NK-92 treated with Interleukin-12 subunit alpha and Interleukin-12 subunit beta, amount 100 ng/mL, for 24 hours (cell line): ENCODE measurements around the gene INPP5A.
"Not testable (repeated sequence)": the region's sequence is repeated elsewhere in the genome, so short reads cannot be mapped to it uniquely, and the experiment has no call there.

Experiments used
- DNase-seq: peaks from one replicate; lab custom pipeline; 2025; lab: John Stamatoyannopoulos, UW

INPP5A gene

DNA sequence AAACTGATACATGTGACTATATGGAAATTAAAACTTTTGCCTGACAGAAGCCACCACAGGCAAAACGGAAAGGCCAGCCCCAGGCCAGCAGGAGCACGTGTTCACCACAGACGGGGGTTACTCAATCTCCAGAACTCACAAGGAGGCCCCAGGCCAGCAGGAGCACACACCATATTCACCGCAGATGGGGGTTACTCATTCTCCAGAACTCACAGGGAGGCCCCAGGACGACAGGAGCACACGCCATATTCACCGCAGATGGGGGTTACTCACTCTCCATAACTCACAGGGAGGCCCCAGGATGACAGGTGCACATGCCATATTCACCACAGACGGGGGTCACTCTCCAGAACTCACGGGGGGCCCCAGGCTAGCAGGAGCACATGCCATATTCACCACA is 186.9 kb downstream of the INPP5A start:
- DNase-seq, result no peak

DNA sequence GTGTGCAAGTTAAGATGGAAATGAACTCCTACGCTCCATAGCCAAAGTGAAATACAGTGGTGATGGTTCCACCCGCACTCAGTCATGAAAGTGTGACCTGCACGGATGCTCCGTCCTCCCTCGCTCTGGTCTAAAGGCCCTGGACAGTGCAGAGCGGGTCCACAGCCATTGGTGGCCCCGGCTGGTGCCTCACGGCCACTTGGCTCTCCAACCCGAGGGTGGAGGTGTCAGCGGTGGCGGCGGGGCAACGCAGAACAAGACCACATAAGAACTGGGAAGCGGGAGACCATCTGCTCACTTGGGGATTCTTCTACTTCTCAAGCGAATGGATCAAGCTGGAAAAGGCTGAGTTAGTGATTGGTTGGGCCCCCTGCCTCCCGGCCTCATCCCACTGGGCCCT is 187.6 kb downstream of the INPP5A start:
- no peak for DNase-seq

DNA sequence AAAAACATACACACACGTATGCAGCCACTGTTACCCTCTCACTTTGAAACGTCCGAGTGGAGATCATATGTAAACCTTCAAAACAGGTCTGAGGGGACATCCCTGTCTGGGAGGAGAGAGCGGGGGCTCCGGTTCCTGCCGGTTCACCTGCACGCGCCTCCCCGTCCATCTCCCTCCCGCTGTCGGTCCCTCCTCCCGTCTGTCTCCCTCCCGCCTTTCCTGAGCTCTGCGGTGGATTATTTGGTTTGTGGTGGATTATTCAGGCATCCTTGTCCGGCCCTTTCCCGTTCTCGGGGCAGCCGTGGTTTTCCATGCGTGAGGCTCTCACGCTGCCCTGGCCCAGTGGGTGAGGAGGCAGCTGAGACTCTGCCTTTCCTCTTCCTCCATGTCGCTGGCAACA is 188.6 kb downstream of the INPP5A start:
- DNase-seq, result no peak

DNA sequence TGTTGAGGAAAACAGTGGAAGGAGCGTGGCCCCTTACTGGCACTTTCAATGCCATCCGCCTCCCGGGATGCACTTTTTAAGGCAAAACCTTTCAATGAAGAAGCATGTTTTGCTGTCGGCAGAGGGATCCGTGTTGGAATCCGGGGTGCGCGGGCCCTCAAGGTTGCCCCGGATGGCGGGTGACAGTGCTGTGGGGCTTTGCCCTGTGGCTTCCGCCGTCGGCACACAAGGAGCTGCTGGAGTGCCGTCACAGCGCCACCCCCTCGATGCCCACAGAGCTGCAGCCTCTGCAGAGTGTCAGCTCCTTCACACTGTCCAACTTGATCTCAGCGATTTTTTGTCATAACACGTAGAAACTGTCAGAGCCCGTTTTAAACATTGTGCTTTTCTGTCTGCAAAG is 189.4 kb downstream of the INPP5A start:
- no peak for DNase-seq

DNA sequence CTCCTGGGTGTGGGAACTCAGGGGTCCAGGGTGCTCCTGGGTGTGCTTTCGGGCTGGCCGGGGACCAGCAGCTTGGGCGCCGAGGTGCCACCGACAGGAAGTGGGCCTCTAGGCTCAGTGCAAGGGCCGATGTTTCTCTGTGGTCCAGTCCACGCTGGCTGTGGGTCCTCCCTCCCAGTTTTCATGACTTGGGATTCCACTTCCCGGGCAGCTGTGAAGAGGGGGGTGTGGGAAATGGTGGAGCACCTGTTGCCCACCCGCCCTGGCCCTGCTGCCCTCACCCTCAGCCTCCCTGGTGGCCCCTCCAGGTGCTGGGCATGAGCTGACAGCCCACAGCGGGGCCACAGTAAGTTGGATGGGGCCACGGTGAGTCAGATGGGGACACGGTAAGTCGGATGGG is 189.8 kb downstream of the INPP5A start:
- DNase-seq, result no peak

DNA sequence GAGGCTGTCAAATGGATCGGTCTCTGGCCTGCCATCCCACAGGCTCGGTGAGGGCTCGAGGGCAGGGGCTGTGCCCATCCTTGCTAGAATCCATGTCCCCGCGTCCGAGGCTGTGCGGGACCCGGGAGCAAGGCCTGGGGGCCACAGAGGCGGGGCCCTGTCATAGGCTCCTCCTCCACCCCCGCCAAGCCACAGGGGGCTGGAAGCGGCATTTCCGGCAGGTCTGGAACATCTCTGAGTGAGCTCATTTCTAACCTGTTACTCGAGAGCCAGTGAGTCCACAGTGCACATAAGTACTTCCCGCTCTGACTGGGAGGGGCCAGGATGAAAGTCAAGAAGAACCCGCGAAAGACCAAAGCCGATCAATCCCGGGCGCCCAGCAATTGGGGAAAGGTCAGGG is 190.7 kb downstream of the INPP5A start:
- no peak for DNase-seq

DNA sequence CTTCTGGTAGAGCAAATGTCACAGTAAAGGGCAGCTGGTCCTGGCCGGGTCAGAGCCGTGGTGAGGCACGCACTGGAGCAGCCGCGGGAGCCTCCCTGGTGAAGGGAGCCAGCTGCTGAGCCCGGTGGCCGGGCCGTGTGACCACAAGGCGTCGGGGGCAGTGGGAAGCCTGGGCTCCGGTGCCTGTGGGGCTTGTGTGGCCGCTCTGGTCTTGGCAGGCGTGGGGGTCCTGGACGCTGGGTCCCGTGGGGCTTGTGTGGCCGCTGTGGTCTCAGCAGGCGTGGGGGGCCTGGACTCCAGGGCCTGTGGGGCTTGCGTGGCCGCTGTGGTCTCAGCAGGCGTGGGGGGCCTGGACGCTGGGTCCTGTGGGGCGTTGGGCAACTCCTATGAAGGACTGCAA is 191.2 kb downstream of the INPP5A start:
- DNase-seq, result no peak

DNA sequence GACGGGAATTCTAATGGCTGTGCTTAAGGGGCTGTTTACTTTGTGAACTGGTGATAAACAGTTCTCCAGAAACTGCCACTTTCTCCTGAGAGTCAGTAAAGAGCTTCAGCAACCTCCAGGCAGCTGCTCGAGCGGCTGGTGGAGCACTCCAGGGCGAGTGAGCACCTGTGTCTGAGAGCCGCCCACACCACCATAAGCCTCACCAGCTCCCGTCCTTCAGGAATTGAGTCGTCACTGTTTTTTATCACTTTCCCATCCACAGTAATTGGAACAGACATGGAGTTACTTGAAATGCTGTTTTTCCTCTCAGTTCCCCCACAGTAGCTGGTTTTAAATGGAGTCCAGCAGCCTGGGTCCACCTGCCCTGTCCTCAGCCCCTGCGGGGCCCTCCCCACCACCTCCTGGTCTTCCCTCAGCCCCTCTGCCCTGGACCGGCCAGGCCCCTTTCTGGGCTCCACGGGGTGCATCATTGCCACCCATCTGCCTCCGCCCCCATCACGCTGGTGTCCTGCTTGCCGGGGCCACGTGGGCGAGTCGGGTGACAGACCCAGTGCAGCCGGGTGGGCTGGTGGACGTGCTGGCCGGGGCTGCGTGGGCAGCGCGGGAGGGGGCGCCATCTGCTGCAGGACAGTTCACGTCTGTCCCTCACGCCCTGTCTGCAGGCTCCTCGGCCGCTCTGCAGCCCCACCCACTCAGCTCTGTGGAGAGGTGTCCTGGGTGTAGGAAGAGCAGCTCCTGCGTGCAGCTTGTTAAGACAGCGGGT is 192.4 kb downstream of the INPP5A start:
- DNase-seq, result no peak

DNA sequence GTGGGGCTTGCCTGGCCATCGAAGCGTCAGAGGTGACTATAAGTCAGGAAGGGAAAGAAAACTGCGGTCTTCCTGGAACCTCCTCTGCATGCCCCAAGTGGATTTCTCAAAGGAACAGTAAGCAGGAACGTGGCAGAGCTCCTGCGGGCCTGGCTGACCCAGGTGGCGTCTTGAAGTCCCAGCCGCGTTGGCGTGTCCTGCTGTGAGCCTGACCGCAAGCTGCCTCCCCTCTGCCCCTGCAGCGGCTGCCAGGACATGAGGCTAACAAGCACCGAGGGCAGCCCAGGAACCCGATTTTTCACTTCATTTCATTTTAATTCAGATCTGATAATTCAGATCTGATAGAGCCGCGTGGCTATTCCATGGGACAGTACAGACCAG is 193.0 kb downstream of the INPP5A start:
- no peak for DNase-seq

DNA sequence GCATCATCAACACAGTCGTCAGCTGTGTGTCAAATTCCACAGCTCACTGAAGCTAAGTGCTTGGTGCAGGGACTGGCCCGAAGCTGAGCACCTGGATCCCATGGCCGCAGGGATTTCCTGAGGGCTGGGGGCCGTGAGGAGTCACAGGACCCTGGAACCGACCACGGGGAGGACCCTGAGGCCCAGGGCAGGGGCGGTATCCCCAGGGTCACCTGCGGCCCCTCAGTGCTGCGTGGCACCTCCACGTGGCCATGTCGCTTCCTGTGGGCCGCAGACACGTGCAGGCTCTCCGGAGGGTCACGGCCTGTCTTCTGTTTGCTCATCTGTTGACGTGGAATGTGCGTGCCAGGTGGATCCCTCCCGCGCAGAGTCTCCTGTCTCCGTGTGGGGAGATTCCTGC is 194.9 kb downstream of the INPP5A start:
- DNase-seq, result no peak

DNA sequence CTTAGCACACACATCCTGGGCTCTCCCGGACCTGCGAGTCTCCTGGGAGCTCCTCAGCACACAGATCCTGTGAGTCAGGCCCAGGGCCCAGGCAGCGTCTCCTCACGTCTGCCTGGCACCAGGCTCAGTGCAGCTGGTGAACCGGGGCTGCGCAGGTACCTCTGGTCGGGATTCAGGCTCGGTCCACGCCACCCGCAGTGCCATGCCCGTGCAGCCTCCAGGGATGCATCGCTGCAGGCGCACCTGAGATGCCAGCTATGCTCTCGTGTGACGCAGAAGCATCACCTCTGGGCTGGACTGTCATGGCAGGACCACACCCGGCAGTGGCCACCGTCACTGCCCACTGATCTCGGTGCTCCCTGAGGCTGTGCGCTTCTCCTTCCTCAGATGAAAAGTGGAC is 196.3 kb downstream of the INPP5A start:
- no peak for DNase-seq

DNA sequence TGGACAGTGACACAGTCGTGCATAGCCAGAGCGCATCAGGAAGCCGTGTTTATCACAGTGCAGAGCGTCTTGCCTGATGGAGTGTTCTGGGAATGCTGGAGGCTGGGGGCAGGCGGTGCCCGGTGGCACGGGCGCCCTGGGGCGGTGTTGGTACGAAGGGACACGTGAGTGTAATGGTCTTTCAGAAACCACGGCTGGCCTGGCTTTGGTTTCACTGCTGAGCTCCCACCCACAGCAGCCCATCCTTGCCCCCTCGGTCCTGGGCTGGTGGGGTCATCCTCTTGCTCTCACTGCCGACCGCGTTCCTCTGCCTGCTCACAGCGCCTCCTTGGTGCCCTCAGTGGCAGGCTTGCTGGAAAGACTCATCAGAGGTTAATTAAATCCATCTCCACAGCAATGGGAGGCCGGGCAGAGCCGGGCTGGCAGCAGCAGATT is 197.8 kb downstream of the INPP5A start:
- no peak for DNase-seq

DNA sequence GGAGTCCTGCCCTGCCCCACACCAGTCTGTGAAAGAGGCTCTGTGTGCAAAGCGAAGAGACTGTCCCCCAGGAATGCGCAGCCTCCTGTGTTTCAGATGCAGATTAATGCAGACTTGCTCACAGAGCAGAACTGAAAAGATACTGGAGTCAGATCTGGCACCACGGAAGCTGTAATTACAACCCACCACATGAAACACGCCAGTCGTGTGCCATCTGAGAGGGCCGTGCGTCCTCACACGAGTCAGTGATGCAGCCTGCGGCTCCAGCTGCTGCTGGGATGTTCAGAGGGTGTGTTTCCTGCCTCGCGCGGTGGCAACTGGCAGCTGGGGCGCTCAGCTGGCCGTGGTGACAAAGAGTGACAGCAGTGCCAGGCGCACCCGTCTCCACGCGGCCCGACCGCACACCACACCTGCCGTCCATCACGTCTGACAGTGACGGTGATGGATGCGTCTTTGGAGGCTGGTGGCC is 198.4 kb downstream of the INPP5A start:
- no peak for DNase-seq

DNA sequence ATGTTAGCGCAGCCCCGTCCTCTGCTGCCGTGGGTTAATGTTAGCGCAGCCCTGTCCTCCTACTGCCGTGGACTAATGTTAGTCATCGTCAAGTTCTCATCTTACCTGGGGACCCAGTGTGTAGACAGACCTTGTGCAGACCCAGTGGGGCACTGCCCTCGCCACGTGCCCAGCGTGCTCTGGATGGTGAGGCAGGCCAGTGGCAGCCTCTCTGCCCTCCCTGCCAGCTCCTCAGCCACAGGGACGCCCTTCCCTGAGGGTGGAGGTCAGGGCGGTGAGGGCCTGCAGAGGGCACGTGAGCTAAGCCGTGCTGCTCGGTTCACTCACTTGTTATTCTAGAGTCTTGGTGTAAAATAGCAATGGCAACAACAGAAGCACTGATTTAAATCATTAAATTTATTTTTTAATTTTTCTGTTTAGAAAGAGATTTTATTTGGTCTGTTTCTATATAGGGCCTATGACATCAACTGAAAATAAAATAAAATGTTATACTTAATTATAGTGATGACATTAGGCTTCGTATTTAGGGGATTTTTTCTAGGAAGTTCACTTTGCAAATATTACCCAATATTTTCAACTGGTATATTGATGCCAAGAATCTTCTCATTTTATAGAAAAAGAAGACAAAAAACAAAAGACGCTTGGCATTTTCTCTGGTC is 199.9 kb downstream of the INPP5A start:
- no peak for DNase-seq

DNA sequence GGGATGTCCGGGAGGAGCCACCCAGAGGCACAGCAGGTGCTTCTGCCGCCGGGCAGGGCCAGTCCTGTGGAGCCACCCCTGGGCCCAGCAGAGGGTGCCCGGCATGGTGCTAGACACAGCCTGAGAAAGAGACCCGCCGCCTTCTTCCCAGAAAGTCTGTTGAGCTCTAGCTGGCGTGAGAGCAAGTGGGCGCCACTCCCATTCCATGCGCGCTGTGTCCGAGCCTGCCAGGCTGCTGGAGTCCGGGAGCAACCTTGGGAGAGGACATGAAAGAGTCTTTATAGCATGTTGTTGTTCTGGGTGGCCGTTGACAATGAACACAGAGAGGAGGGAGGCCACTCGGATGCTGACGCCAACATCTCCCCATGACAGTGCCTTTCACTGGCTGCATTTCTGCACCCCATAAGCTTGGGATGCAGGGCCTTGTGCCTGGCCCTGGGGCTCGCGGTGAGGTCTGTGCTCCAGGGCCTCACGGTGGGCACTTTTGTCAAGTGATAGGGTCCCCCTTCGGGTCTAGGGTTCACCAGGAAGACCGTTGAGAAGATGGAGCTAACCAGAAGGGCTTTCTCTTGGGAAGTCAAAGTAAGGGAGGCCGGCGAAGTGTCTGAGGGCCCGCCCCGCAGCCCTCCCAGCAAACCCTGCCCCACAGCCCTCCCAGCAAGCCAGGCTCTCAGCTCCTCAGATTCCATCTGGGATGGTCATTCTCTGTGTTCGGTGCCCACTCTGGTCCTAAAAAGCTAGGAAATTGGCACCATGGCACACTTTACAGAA is 201.1 kb downstream of the INPP5A start:
- DNase-seq, result no peak

DNA sequence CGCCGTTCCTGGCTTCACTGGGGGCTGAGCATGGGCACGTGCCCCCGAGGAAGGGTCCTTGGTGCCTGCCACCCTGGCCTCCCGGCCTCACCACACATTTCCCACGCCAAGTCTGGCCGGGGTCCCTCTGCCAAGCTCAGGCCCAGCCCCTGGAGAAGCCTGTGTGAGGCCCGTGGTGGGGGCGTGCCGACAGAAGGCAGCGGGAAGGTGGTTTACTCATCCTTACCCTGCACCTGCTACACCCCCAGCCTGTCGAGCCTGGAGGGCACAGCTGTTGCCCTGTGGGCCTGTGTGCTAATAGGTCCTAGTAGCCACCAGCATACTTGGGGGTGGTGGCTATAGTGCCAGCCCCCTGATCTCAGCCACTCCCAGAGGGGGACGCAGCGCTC is 201.6 kb downstream of the INPP5A start:
- no peak for DNase-seq

DNA sequence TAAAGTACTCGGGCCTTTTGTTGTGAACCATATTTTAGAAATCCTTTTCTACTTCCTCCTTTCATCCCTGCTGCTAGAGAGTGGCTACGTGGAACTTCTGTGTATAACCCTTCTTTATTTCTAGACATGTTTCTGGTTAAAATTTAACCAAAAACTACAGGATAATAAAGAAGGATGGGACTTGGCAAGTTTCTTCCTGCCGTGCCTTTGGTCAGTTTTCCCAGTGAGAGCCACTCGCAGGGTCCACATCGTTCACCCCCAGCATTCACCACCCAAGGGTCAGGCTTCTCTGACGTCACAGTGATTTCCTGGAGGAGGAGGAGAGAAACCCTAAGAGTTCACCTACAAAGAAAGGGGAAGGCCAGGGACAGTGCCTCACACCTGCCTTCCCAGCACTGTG is 203.0 kb downstream of the INPP5A start:
- no peak for DNase-seq

DNA sequence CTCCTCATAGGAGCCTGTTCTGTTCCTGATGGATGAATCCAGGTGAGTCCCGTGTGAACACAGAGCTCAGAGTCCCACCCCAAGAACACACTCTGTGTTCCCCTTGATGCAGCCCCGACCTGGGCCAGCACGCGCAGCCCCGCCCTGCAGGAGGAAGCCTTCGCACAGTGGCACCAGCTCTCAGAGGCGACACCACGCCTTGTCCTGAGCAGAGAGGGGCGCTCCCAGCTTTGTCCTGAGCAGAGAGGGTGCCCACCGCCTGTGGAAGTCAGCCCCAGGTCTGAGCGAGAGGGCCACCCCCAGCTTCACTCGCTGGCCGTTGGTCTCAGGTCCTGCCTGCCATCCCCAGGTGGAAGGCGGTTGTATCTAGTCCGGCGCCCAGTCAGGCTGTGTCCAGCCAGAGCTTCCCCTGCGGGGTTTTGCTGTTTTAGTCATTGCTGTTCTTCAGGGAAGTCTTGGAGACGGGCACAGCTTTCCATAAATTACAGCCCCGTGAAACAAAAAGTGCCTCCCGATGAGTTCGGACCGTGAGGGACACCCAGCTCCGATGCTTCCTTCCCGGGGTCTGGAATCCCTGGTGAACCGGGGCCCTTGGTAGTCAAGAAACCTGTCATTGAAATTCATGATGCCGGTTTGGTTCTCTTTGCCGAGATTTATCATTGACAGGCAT is 204.7 kb downstream of the INPP5A start:
- DNase-seq, result no peak

DNA sequence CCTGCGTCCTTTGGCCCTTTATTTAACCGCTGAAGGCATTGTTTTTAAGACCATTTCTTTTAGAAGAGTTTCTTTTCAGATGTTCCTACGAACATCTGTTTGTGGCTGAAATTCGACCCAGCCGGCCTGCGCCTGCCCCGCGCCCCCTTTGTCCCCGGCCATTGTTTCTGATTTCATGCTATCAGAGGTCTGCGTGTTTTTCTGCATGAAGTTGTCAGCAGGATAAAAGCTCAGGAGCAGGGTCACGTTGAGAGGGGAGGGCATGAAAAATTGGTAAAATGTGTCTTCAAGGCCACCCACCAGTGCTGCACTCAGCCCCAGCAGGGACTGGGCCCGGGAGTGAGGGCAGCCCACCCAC is 205.2 kb downstream of the INPP5A start:
- DNase-seq, result no peak

DNA sequence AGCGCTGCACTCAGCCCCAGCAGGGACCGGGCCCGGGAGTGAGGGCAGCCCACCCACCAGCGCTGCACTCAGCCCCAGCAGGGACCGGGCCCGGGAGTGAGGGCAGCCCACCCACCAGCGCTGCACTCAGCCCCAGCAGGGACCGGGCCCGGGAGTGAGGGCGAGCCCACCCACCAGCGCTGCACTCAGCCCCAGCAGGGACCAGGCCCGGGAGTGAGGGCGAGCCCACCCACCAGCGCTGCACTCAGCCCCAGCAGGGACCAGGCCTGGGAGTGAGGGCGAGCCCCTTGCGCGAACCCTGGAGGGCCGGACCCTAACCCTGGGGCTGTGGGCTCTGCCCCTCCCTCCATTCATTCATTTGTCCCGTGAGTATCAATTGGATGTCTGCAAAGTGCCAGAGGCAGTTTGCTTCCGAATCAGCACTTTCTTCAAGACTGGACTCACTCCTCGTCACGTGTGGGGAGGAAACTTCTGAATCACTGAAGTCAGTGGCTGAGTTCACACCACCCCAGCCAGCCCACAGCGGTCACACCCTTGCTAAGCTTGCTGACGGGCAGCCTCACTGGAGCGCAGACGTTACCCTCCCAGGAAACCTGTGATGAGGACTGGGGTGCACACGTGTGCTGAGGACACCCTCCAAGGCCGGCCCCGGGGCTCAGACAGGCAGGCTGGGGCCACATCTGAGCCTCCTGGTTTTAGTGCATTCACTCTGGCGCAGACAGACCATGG is 205.8 kb downstream of the INPP5A start:
- DNase-seq, result not testable (repeated sequence)

DNA sequence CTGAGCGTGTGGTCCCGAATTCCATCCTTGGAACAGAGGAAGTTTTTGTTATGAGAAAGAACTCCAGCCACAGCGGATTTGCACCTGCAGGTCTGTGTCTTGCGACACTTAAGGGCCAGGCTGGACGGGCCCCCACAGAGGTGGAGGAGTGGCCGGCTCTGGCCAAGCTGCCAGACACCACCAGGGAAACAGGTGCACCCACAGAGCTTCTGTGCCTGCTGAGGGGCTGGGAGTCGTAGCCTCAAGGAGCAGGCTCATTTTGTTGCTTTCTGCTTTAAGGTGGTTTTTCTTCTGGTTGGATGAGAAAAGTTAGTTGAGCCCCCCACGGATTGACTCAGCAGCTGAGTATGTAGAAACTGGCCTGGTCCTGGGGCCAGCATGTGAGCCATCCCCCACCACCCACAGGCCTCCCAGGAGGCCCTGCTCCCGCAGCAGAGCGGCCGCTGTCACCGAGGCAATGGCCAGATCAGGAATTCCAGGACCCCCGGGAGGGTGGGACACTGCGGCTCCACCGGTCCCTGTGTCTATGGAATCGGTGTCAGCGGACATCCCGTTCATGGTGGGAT is 206.4 kb downstream of the INPP5A start:
- no peak for DNase-seq

DNA sequence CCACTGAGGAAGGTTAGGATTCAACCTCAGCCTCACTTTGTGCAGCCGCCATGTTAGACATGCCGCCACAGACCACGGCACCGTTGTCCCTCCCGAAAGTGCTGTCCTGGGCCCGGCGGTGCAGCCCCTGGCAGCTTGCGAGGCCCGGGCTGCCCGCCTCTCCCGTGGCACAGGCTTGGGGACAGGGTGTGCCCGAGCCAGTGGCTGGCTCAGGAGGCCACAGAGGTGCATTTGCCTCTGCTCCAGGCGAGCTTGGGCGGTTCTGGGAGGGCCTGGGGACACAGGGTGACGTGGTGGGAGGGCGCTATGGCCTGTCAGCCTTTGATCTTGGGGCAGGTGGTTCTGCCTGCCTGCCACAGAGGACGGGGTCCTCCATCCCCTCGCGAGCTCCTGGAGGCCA is 207.3 kb downstream of the INPP5A start:
- DNase-seq, result no peak
